ENCODE results near the gene ADAMTS1. TPM values are rescaled to one million over a fixed set of nuclear protein-coding genes. Genes with fewer than 3 reads are reported as not detected.

Gene ADAMTS1
- total RNA-seq, 1 experiment from 2014 or later: 17.8 TPM

- H3K4me1 Mint-ChIP-seq: peaks cover 0 to 3% of the 10 kb centered on the region in 2 experiments; a peak in 2 of 4 replicates
- WGBS (ENCODE audit: extremely low coverage, insufficient read length, low lambda C conversion rate): no CpG with 5 or more reads among the region's 5 CpGs
- DNase-seq: no peak
Observed at GRCh38 chr21:26888931-26889330, 43.7 kb upstream of the ADAMTS1 start.

More at GRCh38 chr21:26888931-26889330, 43.7 kb upstream of the ADAMTS1 start:
- Histone ChIP-seq H2BK15ac (ENCODE audit: low read depth, low read length) (no peak overlapping the region), H2BK120ac (ENCODE audit: low read depth, low read length, poor library complexity, severe bottlenecking) (no peak overlapping the region), H3K14ac (ENCODE audit: insufficient read depth, low read length) (no peak overlapping the region), H3K79me1 (ENCODE audit: insufficient read depth, low read depth, low read length, poor library complexity, severe bottlenecking) (no peaks in the 10 kb centered on the region), H3K9me3 (ENCODE audit: control insufficient read depth, low read depth, low read length) (no peaks in the 10 kb centered on the region), H2BK20ac (ENCODE audit: low read depth, low read length, poor library complexity, severe bottlenecking) (no peak overlapping the region), H2BK12ac (ENCODE audit: insufficient read length, low read depth, low read length) (no peak overlapping the region), H3K4me1 (ENCODE audit: insufficient read depth, low read length) (no peaks in the 10 kb centered on the region), H3K27ac (ENCODE audit: insufficient read length, low read depth, low read length) (no peak overlapping the region), H3K27me3 (ENCODE audit: insufficient read depth, low read length) (no peaks in the 10 kb centered on the region), H3K4me2 (ENCODE audit: insufficient read depth, insufficient read length, low read length) (no peak overlapping the region), H3K56ac (ENCODE audit: insufficient read length, low read depth, low read length) (no peak overlapping the region), H4K5ac (ENCODE audit: insufficient read length, low read depth, low read length) (no peak overlapping the region), H2AFZ (ENCODE audit: low read length) (peak overlapping the region; percentile 29), H4K91ac (ENCODE audit: insufficient read length, low read depth, low read length) (no peak overlapping the region), H2BK5ac (ENCODE audit: insufficient read length, low read length) (no peak overlapping the region), H3K23ac (ENCODE audit: insufficient read length, low read depth, low read length) (no peak overlapping the region), H3K9ac (ENCODE audit: extremely low read depth, insufficient read length, low read length) (no peak overlapping the region), H3K23me2 (ENCODE audit: insufficient read length, low read depth, low read length, poor library complexity, severe bottlenecking) (no peaks in the 10 kb centered on the region), H3K4ac (ENCODE audit: low read depth, low read length) (no peak overlapping the region), H3K79me2 (ENCODE audit: insufficient read depth, low read length) (no peaks in the 10 kb centered on the region), H2AK5ac (ENCODE audit: insufficient read length, low read length) (no peak overlapping the region), H3K18ac (ENCODE audit: insufficient read length, low read depth, low read length) (no peak overlapping the region), H4K20me1 (ENCODE audit: control insufficient read depth, insufficient read depth, insufficient read length) (no peaks in the 10 kb centered on the region), H3T11ph (ENCODE audit: low read length) (no peak overlapping the region), H4K8ac (replicated peaks; ENCODE audit: insufficient read length, low read depth, low read length) (no peak overlapping the region)
- H3K27ac Mint-ChIP-seq: no peak overlapping the region
- H3K36me3 Mint-ChIP-seq (ENCODE audit: insufficient read depth in 1 of 3, low read depth in 3 of 3): no peaks in the 10 kb centered on the region
- no peak for TF ChIP-seq CTCF (conservative IDR thresholded peaks at IDR 0.05)
- H3K27me3 Mint-ChIP-seq (ENCODE audit: low read depth): no peaks in the 10 kb centered on the region
- H3K4me3 Mint-ChIP-seq: no peak overlapping the region
- no peaks in the 10 kb centered on the region for H3K9me3 Mint-ChIP-seq
